Kasumi-1 (cell line): ENCODE data around the gene MED8.

Experiments used
- DNase-seq, 2 experiments: peaks; one replicate each; lab custom pipeline; 2025; lab: John Stamatoyannopoulos, UW

MED8 gene

GRCh38 chr1:43334453-43335205 lies 55.0 kb downstream of the MED8 start:
- DNase-seq, result no peak
